GM18858 (cell line): ENCODE data around the gene CCL21.
"Not testable (repeated sequence)": the region's sequence is repeated elsewhere in the genome, so short reads cannot be mapped to it uniquely, and the experiment has no call there.

ENCODE experiments used
- ATAC-seq: cut with Tn5 transposase; IDR thresholded peaks from one replicate; pipeline ENCODE4 v1.9.1; 2021; ENCODE audit not compliant: unreplicated experiment

CCL21 gene

GRCh38 chr9:34710023-34710422, at the start of gene CCL21:
Gene CCL21 (minus strand): TSS chr9:34710136. CDS start chr9:34710066, 70 bp downstream.
- no peak for ATAC-seq

GRCh38 chr9:34759432-34760134, 49.6 kb upstream of the CCL21 start:
- ATAC-seq, result no peak

- ATAC-seq, result not testable (repeated sequence)
Measured at GRCh38 chr9:34750320-34750719, 40.4 kb upstream of the CCL21 start.

- no peak for ATAC-seq
Measured at GRCh38 chr9:34746526-34746925, 36.6 kb upstream of the CCL21 start.

- no peak for ATAC-seq
Measured at GRCh38 chr9:34744295-34745221, 34.6 kb upstream of the CCL21 start.

GRCh38 chr9:34742710-34743109, 32.8 kb upstream of the CCL21 start:
- ATAC-seq, result no peak

GRCh38 chr9:34741628-34742027, 31.7 kb upstream of the CCL21 start:
- no peak for ATAC-seq

- not testable (repeated sequence) for ATAC-seq
Measured at GRCh38 chr9:34740176-34740575, 30.2 kb upstream of the CCL21 start.

- no peak for ATAC-seq
Measured at GRCh38 chr9:34737677-34738260, 27.8 kb upstream of the CCL21 start.

GRCh38 chr9:34734720-34735119, 24.8 kb upstream of the CCL21 start:
- ATAC-seq, result no peak

GRCh38 chr9:34732886-34733285, 22.9 kb upstream of the CCL21 start:
- ATAC-seq, result no peak

GRCh38 chr9:34732478-34732877, 22.5 kb upstream of the CCL21 start:
- ATAC-seq, result no peak

GRCh38 chr9:34723141-34723540, 13.2 kb upstream of the CCL21 start:
- no peak for ATAC-seq

GRCh38 chr9:34719769-34720025, 9.8 kb upstream of the CCL21 start:
- ATAC-seq, result not testable (repeated sequence)

GRCh38 chr9:34719021-34719768, 9.3 kb upstream of the CCL21 start:
- ATAC-seq, result no peak

- ATAC-seq, result no peak
Measured at GRCh38 chr9:34717996-34718614, 8.2 kb upstream of the CCL21 start.

- no peak for ATAC-seq
Measured at GRCh38 chr9:34716711-34717110, 6.8 kb upstream of the CCL21 start.

- ATAC-seq, result no peak
Measured at GRCh38 chr9:34715639-34716215, 5.8 kb upstream of the CCL21 start.

GRCh38 chr9:34714007-34714406, 4.1 kb upstream of the CCL21 start:
- no peak for ATAC-seq

GRCh38 chr9:34712140-34712539, 2.2 kb upstream of the CCL21 start:
- no peak for ATAC-seq
